Measurements from ENCODE around the gene FTMT. TPM values are rescaled to one million over a fixed set of nuclear protein-coding genes. Genes with fewer than 3 reads are reported as not detected.

The FTMT gene
- total and polyA plus RNA-seq, 9 of the 15 experiments (the other 6 are each of a cell fraction or from before 2014, with no cell fraction given): not detected

DNA sequence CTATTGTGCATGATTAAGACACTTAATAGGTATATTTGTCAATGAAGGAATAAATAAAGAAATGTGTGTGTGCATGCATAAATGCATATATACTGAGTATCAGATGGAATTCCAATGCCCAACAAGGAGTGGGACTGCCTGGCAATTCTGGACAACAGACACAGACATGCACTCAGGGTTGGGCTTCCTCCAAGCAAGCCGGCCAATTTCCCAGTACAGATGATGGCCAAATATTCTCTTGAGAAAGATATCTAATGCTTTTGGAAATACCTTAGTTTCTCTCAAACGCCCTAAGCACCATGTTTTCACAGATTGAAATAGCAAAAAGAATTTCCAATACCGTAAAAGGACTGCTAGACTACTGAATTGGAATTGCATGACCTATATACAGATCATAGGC, 11.1 kb downstream of the FTMT start:
- H3K9me1 ChIP-seq (ENCODE audit: control insufficient read depth, insufficient read depth, low read length): no peaks in the 10 kb centered on the region
- no peak overlapping the region for H3K4me3 ChIP-seq
- no peaks in the 10 kb centered on the region for H3K36me3 ChIP-seq (ENCODE audit: control insufficient read depth, insufficient read depth, low read length)
- 5% methylated on average over 3 of the region's 3 CpGs for WGBS (ENCODE audit: insufficient coverage, low coverage, missing lambda C conversion rate)
- H3K27me3 ChIP-seq (ENCODE audit: control insufficient read depth in 2 of 2, insufficient read depth in 2 of 2, low read length in 2 of 2): no peaks in the 10 kb centered on the region
- FAIRE-seq (no peak), ATAC-seq (no peak), DNase-seq (ENCODE audit: extremely low read depth in 1 of 4, low spot score in 3 of 4) (no peak)
- no peak overlapping the region for H3K9ac ChIP-seq (ENCODE audit: insufficient read depth in 1 of 2, low read depth in 2 of 2, low read length in 2 of 2)
- TF ChIP-seq, protein P1, sequence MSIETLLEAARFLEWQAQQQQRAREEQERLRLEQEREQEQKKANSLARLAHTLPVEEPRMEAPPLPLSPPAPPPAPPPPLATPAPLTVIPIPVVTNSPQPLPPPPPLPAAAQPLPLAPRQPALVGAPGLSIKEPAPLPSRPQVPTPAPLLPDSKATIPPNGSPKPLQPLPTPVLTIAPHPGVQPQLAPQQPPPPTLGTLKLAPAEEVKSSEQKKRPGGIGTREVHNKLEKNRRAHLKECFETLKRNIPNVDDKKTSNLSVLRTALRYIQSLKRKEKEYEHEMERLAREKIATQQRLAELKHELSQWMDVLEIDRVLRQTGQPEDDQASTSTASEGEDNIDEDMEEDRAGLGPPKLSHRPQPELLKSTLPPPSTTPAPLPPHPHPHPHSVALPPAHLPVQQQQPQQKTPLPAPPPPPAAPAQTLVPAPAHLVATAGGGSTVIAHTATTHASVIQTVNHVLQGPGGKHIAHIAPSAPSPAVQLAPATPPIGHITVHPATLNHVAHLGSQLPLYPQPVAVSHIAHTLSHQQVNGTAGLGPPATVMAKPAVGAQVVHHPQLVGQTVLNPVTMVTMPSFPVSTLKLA (conservative IDR thresholded peaks at IDR 0.05): no peak
- TF ChIP-seq BRF1 (IDR thresholded peaks at IDR 0.05; ENCODE audit: borderline replicate concordance, extremely low read depth, insufficient read length): no peak
- TF ChIP-seq SP1 (CRISPR knock-in tag; IDR thresholded peaks at IDR 0.05): no peak
- TF ChIP-seq, protein P2, sequence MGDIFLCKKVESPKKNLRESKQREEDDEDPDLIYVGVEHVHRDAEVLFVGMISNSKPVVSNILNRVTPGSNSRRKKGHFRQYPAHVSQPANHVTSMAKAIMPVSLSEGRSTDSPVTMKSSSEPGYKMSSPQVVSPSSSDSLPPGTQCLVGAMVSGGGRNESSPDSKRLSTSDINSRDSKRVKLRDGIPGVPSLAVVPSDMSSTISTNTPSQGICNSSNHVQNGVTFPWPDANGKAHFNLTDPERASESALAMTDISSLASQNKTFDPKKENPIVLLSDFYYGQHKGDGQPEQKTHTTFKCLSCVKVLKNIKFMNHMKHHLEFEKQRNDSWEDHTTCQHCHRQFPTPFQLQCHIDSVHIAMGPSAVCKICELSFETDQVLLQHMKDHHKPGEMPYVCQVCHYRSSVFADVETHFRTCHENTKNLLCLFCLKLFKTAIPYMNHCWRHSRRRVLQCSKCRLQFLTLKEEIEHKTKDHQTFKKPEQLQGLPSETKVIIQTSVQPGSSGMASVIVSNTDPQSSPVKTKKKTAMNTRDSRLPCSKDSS (IDR thresholded peaks at IDR 0.05; ENCODE audit: low read depth, partially characterized antibody): no peak
- TF ChIP-seq, protein P3, sequence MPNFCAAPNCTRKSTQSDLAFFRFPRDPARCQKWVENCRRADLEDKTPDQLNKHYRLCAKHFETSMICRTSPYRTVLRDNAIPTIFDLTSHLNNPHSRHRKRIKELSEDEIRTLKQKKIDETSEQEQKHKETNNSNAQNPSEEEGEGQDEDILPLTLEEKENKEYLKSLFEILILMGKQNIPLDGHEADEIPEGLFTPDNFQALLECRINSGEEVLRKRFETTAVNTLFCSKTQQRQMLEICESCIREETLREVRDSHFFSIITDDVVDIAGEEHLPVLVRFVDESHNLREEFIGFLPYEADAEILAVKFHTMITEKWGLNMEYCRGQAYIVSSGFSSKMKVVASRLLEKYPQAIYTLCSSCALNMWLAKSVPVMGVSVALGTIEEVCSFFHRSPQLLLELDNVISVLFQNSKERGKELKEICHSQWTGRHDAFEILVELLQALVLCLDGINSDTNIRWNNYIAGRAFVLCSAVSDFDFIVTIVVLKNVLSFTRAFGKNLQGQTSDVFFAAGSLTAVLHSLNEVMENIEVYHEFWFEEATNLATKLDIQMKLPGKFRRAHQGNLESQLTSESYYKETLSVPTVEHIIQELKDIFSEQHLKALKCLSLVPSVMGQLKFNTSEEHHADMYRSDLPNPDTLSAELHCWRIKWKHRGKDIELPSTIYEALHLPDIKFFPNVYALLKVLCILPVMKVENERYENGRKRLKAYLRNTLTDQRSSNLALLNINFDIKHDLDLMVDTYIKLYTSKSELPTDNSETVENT (CRISPR knock-in tag; IDR thresholded peaks at IDR 0.05): no peak
- TF ChIP-seq NFE2 (IDR thresholded peaks at IDR 0.05; ENCODE audit: low read depth): no peak
- TF ChIP-seq ZNF785 (CRISPR knock-in tag; IDR thresholded peaks at IDR 0.05): no peak
- no peak for TF ChIP-seq TOE1 (IDR thresholded peaks at IDR 0.05; ENCODE audit: borderline replicate concordance)
- no peak for TF ChIP-seq TOE1 (CRISPR knock-in tag; IDR thresholded peaks at IDR 0.05; ENCODE audit: borderline replicate concordance, low read depth)
- TF ChIP-seq POLR3G (IDR thresholded peaks at IDR 0.05; ENCODE audit: extremely low read depth, insufficient read length, insufficient replicate concordance): no peak
- TF ChIP-seq PRDM10 (IDR thresholded peaks at IDR 0.05; ENCODE audit: partially characterized antibody): no peak
- no peak for TF ChIP-seq EHMT2 (IDR thresholded peaks at IDR 0.05)
- no peak for TF ChIP-seq RHOXF2B (CRISPR knock-in tag; conservative IDR thresholded peaks at IDR 0.05)
- ChIA-PET CTCF (ENCODE audit: low intra/inter-chr PET ratio) (no interaction called here), POLR2A (no interaction called here)
- H3K79me2 ChIP-seq (ENCODE audit: control insufficient read depth, insufficient read depth, low read length): no peaks in the 10 kb centered on the region
- H2AFZ ChIP-seq (ENCODE audit: low read depth, low read length): no peak overlapping the region
- no peaks in the 10 kb centered on the region for H3K9me3 ChIP-seq (replicated peaks; ENCODE audit: control insufficient read depth, insufficient read depth, low read depth, low read length)
- in situ Hi-C loops (cut with MboI) (no loop called here), intact Hi-C loops (cut with micrococcal nuclease) (no loop called here)
- H3K4me2 ChIP-seq (ENCODE audit: insufficient read depth, low read length): no peak overlapping the region
- no peaks in the 10 kb centered on the region for H3K4me1 ChIP-seq (replicated peaks in 1 of 2; ENCODE audit: control insufficient read depth in 2 of 2, insufficient read depth in 2 of 2, low read length in 2 of 2)
- no peak overlapping the region for H3K27ac ChIP-seq (ENCODE audit: extremely low read depth, low read depth, low read length)
- H4K20me1 ChIP-seq (replicated peaks; ENCODE audit: control insufficient read depth, insufficient read depth, low read length): no peaks in the 10 kb centered on the region
- BruUV-seq (replicated peaks): no TSS peak
